Choroid plexus epithelial cell (primary cell): ENCODE data around the gene NTRK3.

Source experiments
- DNase-seq: peaks from one replicate; pipeline ENCODE4 v3.0.0-alpha.2; 2010; ENCODE audit warnings: low read depth
- H3K4me3 ChIP-seq: 2 replicates; pipeline ENCODE4 v1.5.1; 2011; ENCODE audit warnings: low read depth, mild to moderate bottlenecking, control low read depth, low read length, moderate library complexity
- CTCF ChIP-seq: conservative IDR thresholded peaks from 2 replicates; pipeline ENCODE4 v1.5.1; 2011; ENCODE audit warnings: low read depth, mild to moderate bottlenecking, control low read depth, inconsistent platforms, low read length, moderate library complexity

The NTRK3 gene

DNA sequence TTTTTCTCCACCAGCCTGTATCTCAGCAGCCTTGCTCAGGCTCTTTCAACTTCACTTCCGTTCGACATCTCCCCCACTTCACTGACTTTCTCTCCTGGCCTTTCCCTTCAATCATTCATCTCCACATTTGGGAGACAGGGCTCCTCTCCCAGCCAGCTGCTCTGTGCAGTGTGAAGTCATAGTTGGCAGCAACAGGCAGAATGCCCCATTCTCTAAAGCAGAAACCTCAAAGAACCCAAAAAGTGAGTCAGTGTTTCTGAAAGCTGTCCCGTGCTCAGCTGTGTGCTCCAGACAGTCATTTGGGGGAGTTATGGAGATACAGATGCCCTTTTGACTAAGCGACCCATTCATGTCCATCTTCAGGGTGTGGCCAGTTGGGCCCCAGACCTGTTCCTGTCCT, 54.3 kb downstream of the NTRK3 start:
- H3K4me3 ChIP-seq = no peak overlapping the region
- DNase-seq = no peak
- TF ChIP-seq CTCF = no peak

- no peak for TF ChIP-seq CTCF
- DNase-seq = no peak
- H3K4me3 ChIP-seq = no peak overlapping the region
These were observed 55.3 kb downstream of the NTRK3 start for GRCh38 chr15:88201207-88201606.

- no peak overlapping the region for H3K4me3 ChIP-seq
- no peak for DNase-seq
- TF ChIP-seq CTCF = no peak
These were observed 59.6 kb downstream of the NTRK3 start for GRCh38 chr15:88196961-88197360.

DNA sequence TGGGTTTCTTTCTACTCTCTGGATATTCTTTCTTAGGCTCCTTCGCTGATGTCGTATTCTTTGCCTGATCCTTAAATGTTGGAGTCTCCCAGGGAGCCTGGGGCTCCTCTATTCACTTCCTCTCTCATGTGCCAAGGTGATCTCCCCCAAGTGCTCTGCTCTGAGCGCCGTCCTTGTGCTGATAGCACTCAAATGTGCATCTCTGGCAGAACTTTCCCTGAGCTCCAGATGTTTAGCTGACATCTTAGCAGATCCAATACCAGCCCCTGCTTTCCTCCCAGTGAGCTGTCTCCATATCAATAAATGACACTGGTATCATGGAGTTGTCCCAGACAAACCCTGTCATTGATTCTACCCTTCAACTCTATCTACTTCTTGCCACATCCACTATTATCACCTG, 62.4 kb downstream of the NTRK3 start:
- no peak overlapping the region for H3K4me3 ChIP-seq
- DNase-seq = no peak
- TF ChIP-seq CTCF = no peak

- no peak for TF ChIP-seq CTCF
- DNase-seq = no peak
- no peak overlapping the region for H3K4me3 ChIP-seq
These were observed 63.1 kb downstream of the NTRK3 start for GRCh38 chr15:88193415-88193814.

DNA sequence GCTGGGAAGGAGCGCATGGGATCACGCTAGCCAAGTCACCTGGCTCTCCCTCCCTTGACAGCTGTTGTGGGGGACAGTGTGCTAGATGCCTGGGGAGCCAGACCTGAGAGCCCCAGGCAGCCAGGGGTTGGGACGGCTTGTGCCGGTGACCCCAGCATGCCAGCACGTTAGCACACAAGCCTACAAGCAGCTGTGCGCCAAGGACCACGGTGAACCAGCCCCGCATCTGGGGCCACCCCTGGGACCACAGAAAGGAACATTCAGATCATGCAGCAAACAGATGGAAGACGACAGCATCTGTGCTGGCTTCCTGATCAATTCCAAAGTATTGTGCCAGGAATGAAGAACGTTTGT, 64.8 kb downstream of the NTRK3 start:
- no peak overlapping the region for H3K4me3 ChIP-seq
- no peak for TF ChIP-seq CTCF
- no peak for DNase-seq

DNA sequence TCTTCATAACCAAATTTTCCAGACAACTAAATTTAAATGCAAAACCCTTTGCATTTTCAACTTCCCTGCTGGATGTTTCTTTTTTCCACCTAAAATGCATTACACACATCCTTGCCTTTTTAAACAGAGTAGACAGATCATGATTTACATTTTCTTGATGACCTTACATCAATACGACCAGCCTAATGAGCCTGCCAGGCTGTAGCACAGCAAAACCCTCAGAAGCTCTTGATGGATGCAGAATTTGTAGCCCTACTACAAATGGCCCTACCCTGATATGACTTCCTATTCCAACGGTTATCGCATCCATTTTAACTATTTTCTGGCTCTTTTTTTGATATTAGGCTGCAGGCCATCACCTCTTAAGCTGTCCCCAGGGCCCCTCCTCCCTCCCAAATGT, 66.3 kb downstream of the NTRK3 start:
- H3K4me3 ChIP-seq = no peak overlapping the region
- no peak for DNase-seq
- no peak for TF ChIP-seq CTCF
